LNCaP clone FGC (cell line): Measurements from ENCODE around the gene PPIL1.

ENCODE experiments used
- DNase-seq: peaks from one replicate; pipeline ENCODE4 v3.0.0-alpha.2; 2011; ENCODE audit warnings: low read depth
- H3K4me3 ChIP-seq: 2 replicates; pipeline ENCODE4 v1.5.1; 2011; ENCODE audit warnings: mild to moderate bottlenecking, low read depth, low read length, control low read depth
- TF ChIP-seq, protein P1 (sequence below): IDR thresholded peaks from 2 replicates; pipeline ENCODE4 v1.5.1; 2012; ENCODE audit warnings: mild to moderate bottlenecking; ENCODE audit not compliant: control insufficient read depth, insufficient read depth; ENCODE audit errors: extremely low read depth

PPIL1 gene

DNA sequence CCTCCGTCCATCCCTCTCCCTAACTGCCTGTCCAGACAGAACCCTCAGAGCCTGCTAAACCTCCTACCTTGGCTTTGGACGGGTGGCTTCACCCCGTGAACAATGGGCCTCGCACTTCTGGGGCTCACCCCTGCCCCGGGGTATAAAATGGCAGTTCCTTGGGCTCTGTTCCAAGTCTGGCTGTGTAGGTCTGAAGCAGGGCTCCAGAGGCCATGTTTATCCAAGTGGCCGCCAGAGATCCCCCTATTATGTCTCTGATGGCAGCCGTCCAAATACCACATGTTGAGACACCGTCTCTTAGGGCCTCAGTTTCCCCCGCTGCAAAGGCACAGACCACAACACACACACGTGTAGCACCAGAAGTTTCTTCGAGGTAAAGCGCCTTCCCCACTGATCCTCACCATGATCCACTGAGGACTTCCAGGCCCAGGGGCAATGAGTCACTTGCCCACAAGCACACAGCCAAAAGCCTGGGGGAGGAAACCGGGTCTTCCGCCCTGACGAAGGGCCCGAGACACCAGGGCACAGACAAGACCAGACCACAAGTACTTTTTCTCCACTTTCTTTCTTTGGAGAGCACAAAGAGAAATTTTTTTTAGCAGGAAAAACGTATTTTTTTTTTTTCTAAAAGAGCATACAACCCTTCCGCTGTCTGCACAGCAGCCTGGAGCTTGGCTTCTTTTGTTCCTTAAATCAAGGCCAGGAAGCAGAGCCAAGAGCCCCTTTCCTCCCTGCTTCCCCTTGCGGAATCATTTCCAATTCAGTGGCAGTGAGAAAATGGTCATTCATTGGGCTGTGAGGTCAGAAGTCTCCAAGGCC is 47.1 kb downstream of the PPIL1 start:
- no peak overlapping the region for H3K4me3 ChIP-seq
- no peak for DNase-seq
- TF ChIP-seq, protein P1, sequence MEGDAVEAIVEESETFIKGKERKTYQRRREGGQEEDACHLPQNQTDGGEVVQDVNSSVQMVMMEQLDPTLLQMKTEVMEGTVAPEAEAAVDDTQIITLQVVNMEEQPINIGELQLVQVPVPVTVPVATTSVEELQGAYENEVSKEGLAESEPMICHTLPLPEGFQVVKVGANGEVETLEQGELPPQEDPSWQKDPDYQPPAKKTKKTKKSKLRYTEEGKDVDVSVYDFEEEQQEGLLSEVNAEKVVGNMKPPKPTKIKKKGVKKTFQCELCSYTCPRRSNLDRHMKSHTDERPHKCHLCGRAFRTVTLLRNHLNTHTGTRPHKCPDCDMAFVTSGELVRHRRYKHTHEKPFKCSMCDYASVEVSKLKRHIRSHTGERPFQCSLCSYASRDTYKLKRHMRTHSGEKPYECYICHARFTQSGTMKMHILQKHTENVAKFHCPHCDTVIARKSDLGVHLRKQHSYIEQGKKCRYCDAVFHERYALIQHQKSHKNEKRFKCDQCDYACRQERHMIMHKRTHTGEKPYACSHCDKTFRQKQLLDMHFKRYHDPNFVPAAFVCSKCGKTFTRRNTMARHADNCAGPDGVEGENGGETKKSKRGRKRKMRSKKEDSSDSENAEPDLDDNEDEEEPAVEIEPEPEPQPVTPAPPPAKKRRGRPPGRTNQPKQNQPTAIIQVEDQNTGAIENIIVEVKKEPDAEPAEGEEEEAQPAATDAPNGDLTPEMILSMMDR = no peak

GRCh38 chr6:36826520-36827227 is 47.9 kb downstream of the PPIL1 start:
- TF ChIP-seq, protein P1 = no peak
- no peak overlapping the region for H3K4me3 ChIP-seq
- DNase-seq = no peak

DNA sequence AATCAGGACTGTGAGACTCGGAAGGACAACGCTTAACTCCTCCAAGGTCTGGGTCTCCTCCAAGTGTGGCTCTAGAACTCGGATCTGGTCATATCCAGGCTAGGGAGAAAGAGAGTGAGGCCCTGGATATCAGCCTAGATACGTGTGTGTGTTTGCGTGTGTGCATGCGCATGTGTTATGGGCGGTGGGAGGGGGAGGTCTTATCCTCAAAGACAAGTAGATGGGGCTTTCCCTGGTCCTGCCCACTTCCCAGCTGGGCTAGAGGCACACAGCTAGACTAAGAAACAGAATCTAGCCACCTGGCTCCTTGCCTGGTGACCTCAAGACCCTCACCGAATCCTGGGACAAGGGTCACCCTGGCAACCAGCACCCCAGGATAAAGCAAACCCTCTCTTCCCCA is 48.6 kb downstream of the PPIL1 start:
- TF ChIP-seq, protein P1 = no peak
- H3K4me3 ChIP-seq = no peak overlapping the region
- no peak for DNase-seq

- no peak overlapping the region for H3K4me3 ChIP-seq
- no peak for DNase-seq
- TF ChIP-seq, protein P1 = no peak
Observed at GRCh38 chr6:36825452-36825851, 49.2 kb downstream of the PPIL1 start.

GRCh38 chr6:36824253-36824652 is 50.4 kb downstream of the PPIL1 start:
- H3K4me3 ChIP-seq = no peak overlapping the region
- TF ChIP-seq, protein P1 = no peak
- no peak for DNase-seq

- TF ChIP-seq, protein P1 = no peak
- no peak for DNase-seq
- no peak overlapping the region for H3K4me3 ChIP-seq
Observed at GRCh38 chr6:36823421-36824096, 51.0 kb downstream of the PPIL1 start.
